HepG2 (cell line): ENCODE data around the gene ANKRD12. TPM values are rescaled to one million over a fixed set of nuclear protein-coding genes. Genes with fewer than 3 reads are reported as not detected.

Experiments used
- ATAC-seq: fragments of 200-7000 bp; cut with Tn5 transposase; 3 replicates; pipeline ENCODE4 v1.9.1; 2020; ENCODE audit warnings: mild to moderate bottlenecking, moderate library complexity
- BruUV-seq: library from RNA; stranded (reverse); fragments of 400-500 nt; replicated peaks from 2 replicates; lab custom pipeline; 2021; lab: Mats Ljungman, UMichigan
- CTCF ChIA-PET: fragments of 300-600 bp; formaldehyde crosslinking; extraction: SDS; loops from one replicate; lab custom pipeline; 2021; ENCODE audit warnings: low total read pairs, inconsistent platforms, low intra/inter-chr PET ratio; lab: Yijun Ruan, JAX
- POLR2A ChIA-PET: fragments of 350-600 bp; sonication (Branson Sonifier 250); formaldehyde crosslinking; loops from one replicate; lab custom pipeline; 2020; ENCODE audit warnings: antibody characterized with exemption, inconsistent platforms; lab: Yijun Ruan, JAX
- DNase-seq: peaks from one replicate; pipeline ENCODE4 v3.0.0-alpha.2; 2015; ENCODE audit warnings: low spot score
- FAIRE-seq: peaks from 3 replicates; lab custom pipeline; 2011; peaks lifted over from hg19 to GRCh38; lab: Jason Lieb, UNC
- H2AFZ ChIP-seq: one replicate; pipeline ENCODE4 v1.6.1; 2011; ENCODE audit warnings: low read length, inconsistent platforms
- H3K27ac ChIP-seq: fragments of 300-600 bp; 3 replicates; pipeline ENCODE4 v1.8.0; 2011; ENCODE audit warnings: mixed run types, mild to moderate bottlenecking, mixed read lengths, low read length, inconsistent platforms; ENCODE audit not compliant: insufficient read depth; ENCODE audit errors: extremely low read length
- H3K27me3 ChIP-seq, 2 experiments: fragments of 200-600 bp in 1 of 2; 2 replicates in 1 of 2; 3 replicates in 1 of 2; pipeline versions ENCODE4 v1.6.0 to v1.8.0; 2011; ENCODE audit warnings: low read length in 2 of 2, mild to moderate bottlenecking in 2 of 2, moderate library complexity in 2 of 2, inconsistent platforms in 1 of 2; ENCODE audit not compliant: insufficient read depth in 2 of 2, control insufficient read depth in 1 of 2
- H3K36me3 ChIP-seq, 2 experiments: fragments of 200-600 bp in 1 of 2; replicated peaks in 1 of 2; 2 replicates in 1 of 2; 3 replicates in 1 of 2; pipeline versions ENCODE4 v1.5.1 to v1.8.0; 2011; ENCODE audit warnings: low read length in 2 of 2, inconsistent platforms in 1 of 2; ENCODE audit not compliant: insufficient read depth in 2 of 2, control insufficient read depth in 1 of 2
- H3K4me1 ChIP-seq: 2 replicates; pipeline ENCODE4 v1.5.1; 2012; ENCODE audit warnings: low read length, inconsistent platforms; ENCODE audit not compliant: insufficient read depth
- H3K4me2 ChIP-seq: 2 replicates; pipeline ENCODE4 v1.6.0; 2011; ENCODE audit warnings: low read depth, low read length, inconsistent platforms
- H3K4me3 ChIP-seq, 3 experiments: fragments of 200-600 bp in 1 of 3; sonication (generic), shearing (Covaris generic) in 1 of 3; replicated peaks in 1 of 3; 2 replicates each; pipeline ENCODE4 v1.5.1; 2011 to 2016; ENCODE audit warnings: low read length in 3 of 3, inconsistent platforms in 2 of 3, low read depth in 2 of 3, mild to moderate bottlenecking in 2 of 3, control low read depth in 1 of 3, mixed read lengths in 1 of 3; ENCODE audit not compliant: insufficient read depth in 1 of 3
- H3K79me2 ChIP-seq: one replicate; pipeline ENCODE4 v1.6.1; 2011; ENCODE audit warnings: low read length, inconsistent platforms; ENCODE audit not compliant: insufficient read depth
- H3K9ac ChIP-seq: 2 replicates; pipeline ENCODE4 v1.6.0; 2011; ENCODE audit warnings: mild to moderate bottlenecking, low read depth, low read length, inconsistent platforms; ENCODE audit not compliant: insufficient read depth
- H3K9me3 ChIP-seq: 2 replicates; pipeline ENCODE4 v1.5.1; 2012; ENCODE audit warnings: mild to moderate bottlenecking, low read length
- H4K20me1 ChIP-seq: 2 replicates; pipeline ENCODE4 v1.6.0; 2011; ENCODE audit warnings: inconsistent platforms, mild to moderate bottlenecking, low read length, moderate library complexity; ENCODE audit not compliant: insufficient read depth
- ARID2 ChIP-seq: sonication (generic); formaldehyde crosslinking; IDR thresholded peaks from 2 replicates; pipeline ENCODE4 v1.8.1; 2022; ENCODE audit warnings: mild to moderate bottlenecking, missing genetic modification reagents, borderline replicate concordance
- CHD4 ChIP-seq: fragments of 200-600 bp; sonication (generic); IDR thresholded peaks from 2 replicates; pipeline ENCODE4 v1.7.0; 2017; ENCODE audit warnings: mild to moderate bottlenecking, low read length, borderline replicate concordance
- PHF20 ChIP-seq: sonication (generic); formaldehyde crosslinking; IDR thresholded peaks from 2 replicates; pipeline ENCODE4 v1.5.0; 2020; ENCODE audit warnings: mild to moderate bottlenecking, missing genetic modification reagents
- RELA ChIP-seq: sonication (generic); formaldehyde crosslinking; IDR thresholded peaks from 2 replicates; pipeline ENCODE4 v1.4.0; 2020; ENCODE audit warnings: missing genetic modification reagents
- SP1 ChIP-seq, 2 experiments: fragments of 450-650 bp in 1 of 2; sonication (generic) in 1 of 2; formaldehyde crosslinking in 1 of 2; IDR thresholded peaks; 2 replicates each; pipeline versions ENCODE4 v1.4.0 to v1.6.1; 2016 to 2020; ENCODE audit warnings: missing genetic modification reagents in 1 of 2
- ZNF274 ChIP-seq: sonication (generic); formaldehyde crosslinking; IDR thresholded peaks from 2 replicates; pipeline ENCODE4 v1.5.1; 2020; ENCODE audit warnings: mild to moderate bottlenecking, missing genetic modification reagents
- ZNF484 ChIP-seq: sonication (generic); formaldehyde crosslinking; IDR thresholded peaks from 2 replicates; pipeline ENCODE4 v1.5.1; 2020; ENCODE audit warnings: mild to moderate bottlenecking, low read depth, missing genetic modification reagents, borderline replicate concordance
- ZNF691 ChIP-seq: sonication (generic); formaldehyde crosslinking; IDR thresholded peaks from 2 replicates; pipeline ENCODE4 v1.4.0; 2020; ENCODE audit warnings: missing genetic modification reagents, low read depth, mild to moderate bottlenecking, borderline replicate concordance
- WGBS: methylation state at CpG from one replicate; pipeline ENCODE4 v1.1.6; 2017; ENCODE audit warnings: low lambda C conversion rate; 5-methylcytosine and 5-hydroxymethylcytosine counted together
- in situ Hi-C: cut with HindIII; loops from 2 replicates; pipeline ENCODE4 v1.10.0; 2017; ENCODE audit warnings: low pct_unique_long_range_greater_than_20kb; ENCODE audit not compliant: extremely low pct_ligation_motif_present
- intact Hi-C: fragments of 100-400 bp; cut with micrococcal nuclease; formaldehyde crosslinking; loops from one replicate; pipeline ENCODE4 v1.10.0; 2022; ENCODE audit not compliant: unreplicated experiment
- polyA plus RNA-seq, 8 experiments: library from polyadenylated mRNA; depleted of rRNA in 3 of 8; stranded (reverse) in 7 of 8; unstranded in 1 of 8; fragments of >200 nt; fragmentation: Illumina TruSeq in 4 of 8; extraction: Trizol in 4 of 8; gene quantifications; 2 replicates each; pipeline versions ENCODE4 v1.2.1 to v1.2.3, GENCODE V29; 2011 to 2016; ENCODE audit warnings: low read depth in 4 of 8, missing spikeins in 1 of 8, mixed read lengths in 1 of 8; ENCODE audit not compliant: insufficient read depth in 1 of 8
- total RNA-seq, 5 experiments: library from RNA; depleted of rRNA; stranded (reverse); fragments of >200 nt; fragmentation: Illumina TruSeq; extraction: Trizol; gene quantifications; 2 replicates each; pipeline ENCODE4 v1.2.3, GENCODE V29; 2016; ENCODE audit warnings: low read depth in 1 of 5
- TF ChIP-seq, protein P1 (sequence below): sonication (generic); formaldehyde crosslinking; IDR thresholded peaks from 2 replicates; pipeline ENCODE4 v1.9.0; 2021; ENCODE audit warnings: missing genetic modification reagents, borderline replicate concordance
- TF ChIP-seq, protein P2 (sequence below): sonication (generic); formaldehyde crosslinking; IDR thresholded peaks from 2 replicates; pipeline ENCODE4 v1.4.0; 2020; ENCODE audit warnings: missing genetic modification reagents
- TF ChIP-seq, protein P3 (sequence below): sonication (generic); formaldehyde crosslinking; IDR thresholded peaks from 2 replicates; pipeline ENCODE4 v1.9.0; 2021; ENCODE audit warnings: missing genetic modification reagents, mild to moderate bottlenecking, borderline replicate concordance
- TF ChIP-seq, protein P4 (sequence below): IDR thresholded peaks from 2 replicates; pipeline ENCODE4 v1.6.1; 2012; ENCODE audit warnings: low read length, improper control_type of control experiment

ANKRD12 gene
- total and polyA plus RNA-seq, 2 of the 13 experiments (the other 11 are each of a cell fraction or from before 2014, with no cell fraction given): 6.0 to 23.2 TPM

DNA sequence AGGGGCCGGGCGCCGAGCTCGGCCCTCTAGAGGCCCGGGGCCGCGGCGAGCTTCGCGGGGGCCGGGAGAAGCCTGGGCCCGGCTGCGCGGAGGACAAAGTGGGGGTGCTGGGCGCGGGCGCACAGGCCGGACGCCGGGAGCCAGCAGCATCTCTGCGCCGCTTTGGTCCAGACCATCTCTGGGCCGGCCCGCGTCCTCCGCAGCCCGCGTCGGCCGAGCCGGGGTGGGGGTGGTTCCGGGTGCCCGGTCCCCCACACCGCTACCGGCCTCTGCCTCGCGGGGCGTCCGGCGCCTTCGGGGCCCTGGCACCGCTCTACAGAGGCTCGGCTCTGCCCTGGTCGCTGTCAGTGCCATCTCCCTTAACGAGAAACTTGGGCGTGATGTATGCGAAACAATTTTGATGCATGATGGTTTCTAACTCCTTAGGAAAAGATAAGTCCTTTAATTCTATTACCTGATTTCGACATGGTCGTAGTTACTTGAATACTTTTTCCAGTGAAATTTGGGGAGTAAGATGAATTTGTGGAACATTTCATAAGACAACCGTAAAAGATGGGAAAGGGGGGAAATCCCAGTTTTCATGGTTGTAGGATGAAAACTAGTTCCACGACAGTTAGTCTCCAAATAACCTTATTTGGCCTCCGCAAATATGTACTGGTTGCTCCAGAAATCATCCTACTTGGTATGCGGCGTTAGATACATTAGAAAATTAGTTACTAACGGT is 198.6 kb downstream of the ANKRD12 start:
- FAIRE-seq: peak; percentile 30
- POLR2A ChIA-PET: interaction anchor here (0.9 to 1.6 kb wide), 3 partner anchors 14 to 232 kb away, joined by 4 read pairs; no protein-coding TSS in a partner anchor
- intact Hi-C loops: loop anchor here (1.0 to 10.0 kb wide), 4 partner anchors 110 to 260 kb away; partner anchors contain the start of gene RALBP1
- TF ChIP-seq RELA (CRISPR knock-in tag): no peak
- TF ChIP-seq, protein P1, sequence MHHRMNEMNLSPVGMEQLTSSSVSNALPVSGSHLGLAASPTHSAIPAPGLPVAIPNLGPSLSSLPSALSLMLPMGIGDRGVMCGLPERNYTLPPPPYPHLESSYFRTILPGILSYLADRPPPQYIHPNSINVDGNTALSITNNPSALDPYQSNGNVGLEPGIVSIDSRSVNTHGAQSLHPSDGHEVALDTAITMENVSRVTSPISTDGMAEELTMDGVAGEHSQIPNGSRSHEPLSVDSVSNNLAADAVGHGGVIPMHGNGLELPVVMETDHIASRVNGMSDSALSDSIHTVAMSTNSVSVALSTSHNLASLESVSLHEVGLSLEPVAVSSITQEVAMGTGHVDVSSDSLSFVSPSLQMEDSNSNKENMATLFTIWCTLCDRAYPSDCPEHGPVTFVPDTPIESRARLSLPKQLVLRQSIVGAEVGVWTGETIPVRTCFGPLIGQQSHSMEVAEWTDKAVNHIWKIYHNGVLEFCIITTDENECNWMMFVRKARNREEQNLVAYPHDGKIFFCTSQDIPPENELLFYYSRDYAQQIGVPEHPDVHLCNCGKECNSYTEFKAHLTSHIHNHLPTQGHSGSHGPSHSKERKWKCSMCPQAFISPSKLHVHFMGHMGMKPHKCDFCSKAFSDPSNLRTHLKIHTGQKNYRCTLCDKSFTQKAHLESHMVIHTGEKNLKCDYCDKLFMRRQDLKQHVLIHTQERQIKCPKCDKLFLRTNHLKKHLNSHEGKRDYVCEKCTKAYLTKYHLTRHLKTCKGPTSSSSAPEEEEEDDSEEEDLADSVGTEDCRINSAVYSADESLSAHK (CRISPR knock-in tag): no peak
- TF ChIP-seq, protein P2, sequence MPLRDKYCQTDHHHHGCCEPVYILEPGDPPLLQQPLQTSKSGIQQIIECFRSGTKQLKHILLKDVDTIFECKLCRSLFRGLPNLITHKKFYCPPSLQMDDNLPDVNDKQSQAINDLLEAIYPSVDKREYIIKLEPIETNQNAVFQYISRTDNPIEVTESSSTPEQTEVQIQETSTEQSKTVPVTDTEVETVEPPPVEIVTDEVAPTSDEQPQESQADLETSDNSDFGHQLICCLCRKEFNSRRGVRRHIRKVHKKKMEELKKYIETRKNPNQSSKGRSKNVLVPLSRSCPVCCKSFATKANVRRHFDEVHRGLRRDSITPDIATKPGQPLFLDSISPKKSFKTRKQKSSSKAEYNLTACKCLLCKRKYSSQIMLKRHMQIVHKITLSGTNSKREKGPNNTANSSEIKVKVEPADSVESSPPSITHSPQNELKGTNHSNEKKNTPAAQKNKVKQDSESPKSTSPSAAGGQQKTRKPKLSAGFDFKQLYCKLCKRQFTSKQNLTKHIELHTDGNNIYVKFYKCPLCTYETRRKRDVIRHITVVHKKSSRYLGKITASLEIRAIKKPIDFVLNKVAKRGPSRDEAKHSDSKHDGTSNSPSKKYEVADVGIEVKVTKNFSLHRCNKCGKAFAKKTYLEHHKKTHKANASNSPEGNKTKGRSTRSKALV (CRISPR knock-in tag): peak; percentile 57
- no peak for TF ChIP-seq PHF20 (CRISPR knock-in tag)
- TF ChIP-seq ZNF484 (CRISPR knock-in tag): no peak
- TF ChIP-seq, protein P3, sequence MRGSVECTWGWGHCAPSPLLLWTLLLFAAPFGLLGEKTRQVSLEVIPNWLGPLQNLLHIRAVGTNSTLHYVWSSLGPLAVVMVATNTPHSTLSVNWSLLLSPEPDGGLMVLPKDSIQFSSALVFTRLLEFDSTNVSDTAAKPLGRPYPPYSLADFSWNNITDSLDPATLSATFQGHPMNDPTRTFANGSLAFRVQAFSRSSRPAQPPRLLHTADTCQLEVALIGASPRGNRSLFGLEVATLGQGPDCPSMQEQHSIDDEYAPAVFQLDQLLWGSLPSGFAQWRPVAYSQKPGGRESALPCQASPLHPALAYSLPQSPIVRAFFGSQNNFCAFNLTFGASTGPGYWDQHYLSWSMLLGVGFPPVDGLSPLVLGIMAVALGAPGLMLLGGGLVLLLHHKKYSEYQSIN (CRISPR knock-in tag): no peak
- no peak for TF ChIP-seq ARID2 (CRISPR knock-in tag)
- TF ChIP-seq, protein P4, sequence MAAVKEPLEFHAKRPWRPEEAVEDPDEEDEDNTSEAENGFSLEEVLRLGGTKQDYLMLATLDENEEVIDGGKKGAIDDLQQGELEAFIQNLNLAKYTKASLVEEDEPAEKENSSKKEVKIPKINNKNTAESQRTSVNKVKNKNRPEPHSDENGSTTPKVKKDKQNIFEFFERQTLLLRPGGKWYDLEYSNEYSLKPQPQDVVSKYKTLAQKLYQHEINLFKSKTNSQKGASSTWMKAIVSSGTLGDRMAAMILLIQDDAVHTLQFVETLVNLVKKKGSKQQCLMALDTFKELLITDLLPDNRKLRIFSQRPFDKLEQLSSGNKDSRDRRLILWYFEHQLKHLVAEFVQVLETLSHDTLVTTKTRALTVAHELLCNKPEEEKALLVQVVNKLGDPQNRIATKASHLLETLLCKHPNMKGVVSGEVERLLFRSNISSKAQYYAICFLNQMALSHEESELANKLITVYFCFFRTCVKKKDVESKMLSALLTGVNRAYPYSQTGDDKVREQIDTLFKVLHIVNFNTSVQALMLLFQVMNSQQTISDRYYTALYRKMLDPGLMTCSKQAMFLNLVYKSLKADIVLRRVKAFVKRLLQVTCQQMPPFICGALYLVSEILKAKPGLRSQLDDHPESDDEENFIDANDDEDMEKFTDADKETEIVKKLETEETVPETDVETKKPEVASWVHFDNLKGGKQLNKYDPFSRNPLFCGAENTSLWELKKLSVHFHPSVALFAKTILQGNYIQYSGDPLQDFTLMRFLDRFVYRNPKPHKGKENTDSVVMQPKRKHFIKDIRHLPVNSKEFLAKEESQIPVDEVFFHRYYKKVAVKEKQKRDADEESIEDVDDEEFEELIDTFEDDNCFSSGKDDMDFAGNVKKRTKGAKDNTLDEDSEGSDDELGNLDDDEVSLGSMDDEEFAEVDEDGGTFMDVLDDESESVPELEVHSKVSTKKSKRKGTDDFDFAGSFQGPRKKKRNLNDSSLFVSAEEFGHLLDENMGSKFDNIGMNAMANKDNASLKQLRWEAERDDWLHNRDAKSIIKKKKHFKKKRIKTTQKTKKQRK: no peak
- TF ChIP-seq SP1 (IDR thresholded peaks at IDR 0.05): no peak
- no peak for TF ChIP-seq SP1 (CRISPR knock-in tag; IDR thresholded peaks at IDR 0.05)
- no peak for TF ChIP-seq ZNF691 (CRISPR knock-in tag)
- TF ChIP-seq CHD4: no peak
- no peak for TF ChIP-seq ZNF274 (CRISPR knock-in tag)

More for the DNA sequence above, 198.6 kb downstream of the ANKRD12 start:
- WGBS: 5% methylated on average over 21 of the region's 55 CpGs
- no peaks in the 10 kb centered on the region for H3K79me2 ChIP-seq
- ATAC-seq: peak; percentile 81
- H3K4me2 ChIP-seq: peak overlapping the region; percentile 88
- 0 out of 5 replicates have a peak, but pooled peaks cover 2 to 5% of the 10 kb centered on the region in 2 experiments for H3K36me3 ChIP-seq
- H3K27me3 ChIP-seq: peaks cover 0 to 3% of the 10 kb centered on the region in 2 experiments; a peak in 2 of 5 replicates
- BruUV-seq: no TSS peak
- peak overlapping the region; percentile 71 for H3K9ac ChIP-seq
- H3K4me1 ChIP-seq: peaks cover 22% of the 10 kb centered on the region
- CTCF ChIA-PET: no interaction called here
- no peaks in the 10 kb centered on the region for H4K20me1 ChIP-seq
- no peak for DNase-seq
- peak overlapping the region; percentile 74 to 91 (median 82) for H3K4me3 ChIP-seq
- in situ Hi-C loops: loop anchor here (5.0 to 25.0 kb wide), 2 partner anchors 142 to 273 kb away; partner anchors contain the start of gene RALBP1
- no peak overlapping the region for H3K27ac ChIP-seq
- no peak overlapping the region for H2AFZ ChIP-seq
- H3K9me3 ChIP-seq: no peaks in the 10 kb centered on the region
